GM18511 (cell line): ENCODE data around the gene ANO7.

Experiments
- ATAC-seq: cut with Tn5 transposase; IDR thresholded peaks from one replicate; pipeline ENCODE4 v1.9.1; 2021; ENCODE audit warnings: mild to moderate bottlenecking, moderate library complexity; ENCODE audit not compliant: unreplicated experiment

The ANO7 gene

GRCh38 chr2:241204490-241204889 lies 16.0 kb downstream of the ANO7 start:
- no peak for ATAC-seq

- ATAC-seq = no peak
These were observed 16.6 kb downstream of the ANO7 start for GRCh38 chr2:241205086-241205485.

- ATAC-seq = no peak
These were observed 18.7 kb downstream of the ANO7 start for GRCh38 chr2:241207151-241207550.

GRCh38 chr2:241207641-241208040 lies 19.2 kb downstream of the ANO7 start:
- no peak for ATAC-seq

GRCh38 chr2:241208058-241208457 lies 19.6 kb downstream of the ANO7 start:
- ATAC-seq = no peak

GRCh38 chr2:241209271-241209670 lies 20.8 kb downstream of the ANO7 start:
- ATAC-seq = no peak

- ATAC-seq = no peak
These were observed 22.8 kb downstream of the ANO7 start for GRCh38 chr2:241211276-241211675.

- ATAC-seq = no peak
These were observed 24.6 kb downstream of the ANO7 start for GRCh38 chr2:241213041-241213440.

GRCh38 chr2:241213567-241213966 lies 25.1 kb downstream of the ANO7 start:
- ATAC-seq = no peak

GRCh38 chr2:241214209-241214608 lies 25.7 kb downstream of the ANO7 start:
- no peak for ATAC-seq

- ATAC-seq = no peak
These were observed 26.3 kb downstream of the ANO7 start for GRCh38 chr2:241214766-241215165.

- ATAC-seq = no peak
These were observed 26.9 kb downstream of the ANO7 start for GRCh38 chr2:241215421-241215820.

GRCh38 chr2:241216211-241216761 lies 27.8 kb downstream of the ANO7 start:
- no peak for ATAC-seq

- no peak for ATAC-seq
These were observed 29.0 kb downstream of the ANO7 start for GRCh38 chr2:241217320-241218031.

- no peak for ATAC-seq
These were observed 29.9 kb downstream of the ANO7 start for GRCh38 chr2:241218131-241219029.

GRCh38 chr2:241219030-241219382 lies 30.5 kb downstream of the ANO7 start:
- ATAC-seq = no peak

GRCh38 chr2:241219856-241220356 lies 31.4 kb downstream of the ANO7 start:
- no peak for ATAC-seq

- no peak for ATAC-seq
These were observed 34.9 kb downstream of the ANO7 start for GRCh38 chr2:241223211-241224017.

- ATAC-seq = no peak
These were observed 35.8 kb downstream of the ANO7 start for GRCh38 chr2:241224018-241224850.

GRCh38 chr2:241224851-241225438 lies 36.5 kb downstream of the ANO7 start:
- ATAC-seq = no peak
